SKM-1 (cell line): ENCODE measurements around the gene RORB.
"Not testable (repeated sequence)": the region's sequence is repeated elsewhere in the genome, so short reads cannot be mapped to it uniquely, and the experiment has no call there.

Source experiments
- DNase-seq: peaks from one replicate; lab custom pipeline; 2025; ENCODE audit not compliant: unreplicated experiment; lab: John Stamatoyannopoulos, UW

Gene RORB

DNA sequence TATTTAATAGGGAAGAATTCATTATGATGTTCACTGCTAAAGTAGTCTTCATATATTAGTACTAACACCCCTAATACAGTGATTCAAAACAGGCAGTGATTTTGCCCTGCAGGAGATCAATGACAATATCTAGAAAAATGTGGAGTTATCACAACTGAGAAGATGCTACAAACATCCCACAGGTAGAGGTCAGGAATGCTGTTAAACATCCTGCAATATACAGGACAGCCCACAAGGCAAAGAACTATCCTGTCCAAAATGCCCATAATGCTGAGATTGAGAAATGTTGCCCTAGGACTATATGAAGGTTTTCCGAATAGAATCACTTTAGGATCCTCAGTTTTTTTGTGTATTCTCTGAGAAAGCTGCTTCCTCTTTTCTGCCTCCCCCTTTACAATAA lies 15.3 kb downstream of the RORB start:
- no peak for DNase-seq

GRCh38 chr9:74513221-74513620 lies 16.1 kb downstream of the RORB start:
- no peak for DNase-seq

- DNase-seq = no peak
Measured at GRCh38 chr9:74517188-74517587, 20.1 kb downstream of the RORB start.

- DNase-seq = no peak
Measured at GRCh38 chr9:74519419-74519818, 22.3 kb downstream of the RORB start.

GRCh38 chr9:74521009-74521408 lies 23.9 kb downstream of the RORB start:
- DNase-seq = no peak

DNA sequence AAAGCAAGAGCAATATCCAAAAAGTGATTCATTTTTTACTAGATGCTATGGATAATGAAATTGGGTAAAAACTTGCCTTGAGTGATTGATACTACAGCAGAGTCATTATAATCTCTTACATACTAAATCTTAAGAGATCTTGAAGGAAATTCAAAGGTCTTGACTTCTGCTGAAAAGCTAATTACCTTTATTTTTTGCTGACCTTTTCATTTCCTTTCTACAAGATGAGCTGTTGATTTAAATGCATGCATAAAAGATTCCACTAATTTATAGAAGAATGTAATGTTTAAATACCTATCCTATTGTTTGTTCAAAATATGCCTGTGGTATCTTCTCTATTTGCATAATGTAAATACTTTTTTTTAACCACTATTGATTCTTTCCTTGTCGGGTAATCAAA lies 27.2 kb downstream of the RORB start:
- DNase-seq = no peak

DNA sequence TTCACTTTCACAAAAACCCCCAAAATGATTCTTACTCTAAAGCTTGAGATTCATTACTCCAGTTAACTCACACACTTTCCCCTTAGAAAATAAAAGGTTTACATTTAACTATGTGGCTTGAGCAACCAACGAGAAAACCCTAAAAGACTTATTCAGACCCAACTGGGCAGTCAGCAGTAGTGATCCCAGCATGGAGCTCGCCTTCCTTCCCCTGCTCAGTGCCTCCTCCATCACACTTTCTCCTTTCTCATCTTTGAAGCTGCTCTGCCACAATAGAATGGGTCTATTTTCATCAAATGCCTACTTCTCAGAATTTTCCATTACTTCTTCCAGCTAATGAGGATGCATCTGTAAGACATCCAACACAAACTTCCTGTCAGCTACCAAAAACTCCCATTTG lies 29.1 kb downstream of the RORB start:
- DNase-seq = no peak

GRCh38 chr9:74527718-74528117 lies 30.6 kb downstream of the RORB start:
- no peak for DNase-seq

DNA sequence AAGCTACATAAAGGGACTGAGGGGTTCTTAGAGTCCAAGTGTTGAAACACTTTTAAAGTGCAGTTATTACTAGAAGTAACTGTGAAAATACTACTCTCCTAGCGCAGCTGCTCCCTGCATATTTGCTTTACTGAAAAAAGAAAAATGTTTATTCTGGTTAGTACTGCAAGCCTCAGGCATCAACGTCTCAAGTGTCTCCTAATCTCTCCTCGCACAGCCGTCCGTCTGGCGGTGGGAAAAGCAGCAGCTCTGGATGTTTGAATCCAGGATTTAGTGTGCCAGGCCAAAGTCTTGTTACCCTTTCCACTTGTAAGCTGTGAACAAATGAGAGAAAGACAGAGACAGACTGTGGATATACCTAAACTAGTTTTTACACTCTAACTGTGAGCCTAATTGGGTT lies 31.1 kb downstream of the RORB start:
- no peak for DNase-seq

GRCh38 chr9:74530458-74530857 lies 33.3 kb downstream of the RORB start:
- DNase-seq = not testable (repeated sequence)

DNA sequence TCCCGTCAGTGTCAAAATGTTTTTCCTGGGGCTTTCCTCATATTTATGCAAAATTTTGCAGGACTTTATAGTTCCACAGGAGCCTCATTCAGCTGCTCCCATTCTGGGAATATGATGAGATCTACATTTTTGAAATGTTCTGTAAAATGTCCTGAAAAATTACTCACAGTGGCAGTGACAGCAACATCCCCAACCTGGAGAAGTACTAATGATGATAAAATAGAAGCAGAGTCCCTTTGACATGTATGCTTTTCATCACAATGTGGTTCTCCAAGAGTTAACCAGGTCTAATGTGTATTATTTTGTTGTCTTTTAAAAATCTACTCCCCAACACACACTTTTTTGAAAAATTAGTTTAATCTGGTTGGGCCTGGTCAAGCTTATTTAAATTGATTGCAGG lies 36.1 kb downstream of the RORB start:
- no peak for DNase-seq

DNA sequence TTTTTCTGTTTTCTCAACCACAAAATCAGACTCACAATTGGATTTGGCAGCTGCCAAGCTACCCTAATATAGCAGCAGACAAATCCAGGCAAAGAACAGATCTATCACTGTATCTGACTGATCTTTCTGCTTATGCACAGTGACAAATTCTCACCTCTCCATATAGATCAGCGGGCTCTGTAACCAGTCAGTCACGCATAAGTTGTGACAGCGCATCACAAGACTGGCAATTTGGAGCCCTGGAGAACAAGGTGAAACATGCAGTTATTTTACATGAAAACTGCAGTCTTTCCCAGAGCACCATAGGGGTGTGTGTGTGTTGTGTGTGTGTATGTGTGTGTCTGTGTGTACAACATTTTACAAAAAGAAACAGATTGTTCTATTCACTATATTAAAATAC lies 37.7 kb downstream of the RORB start:
- no peak for DNase-seq

GRCh38 chr9:74543145-74543544 lies 46.0 kb downstream of the RORB start:
- no peak for DNase-seq

DNA sequence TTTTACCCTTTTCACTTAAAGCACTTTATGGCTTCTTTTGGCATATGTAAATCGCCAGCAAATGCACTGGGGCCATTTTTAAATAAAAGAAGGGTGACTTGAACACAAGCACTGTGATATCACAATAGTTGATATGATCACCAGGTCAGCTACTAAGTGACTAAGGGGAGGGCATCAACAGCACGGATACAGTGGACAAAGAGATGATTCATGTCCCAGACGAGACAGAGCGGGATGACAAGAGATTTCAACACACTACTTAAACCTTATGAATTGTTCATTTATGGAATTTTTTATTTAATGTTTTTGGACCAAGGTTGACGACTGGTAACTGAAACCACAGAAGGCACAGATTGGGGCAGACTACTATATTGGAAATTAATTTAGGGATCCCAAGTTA lies 54.1 kb downstream of the RORB start:
- no peak for DNase-seq

DNA sequence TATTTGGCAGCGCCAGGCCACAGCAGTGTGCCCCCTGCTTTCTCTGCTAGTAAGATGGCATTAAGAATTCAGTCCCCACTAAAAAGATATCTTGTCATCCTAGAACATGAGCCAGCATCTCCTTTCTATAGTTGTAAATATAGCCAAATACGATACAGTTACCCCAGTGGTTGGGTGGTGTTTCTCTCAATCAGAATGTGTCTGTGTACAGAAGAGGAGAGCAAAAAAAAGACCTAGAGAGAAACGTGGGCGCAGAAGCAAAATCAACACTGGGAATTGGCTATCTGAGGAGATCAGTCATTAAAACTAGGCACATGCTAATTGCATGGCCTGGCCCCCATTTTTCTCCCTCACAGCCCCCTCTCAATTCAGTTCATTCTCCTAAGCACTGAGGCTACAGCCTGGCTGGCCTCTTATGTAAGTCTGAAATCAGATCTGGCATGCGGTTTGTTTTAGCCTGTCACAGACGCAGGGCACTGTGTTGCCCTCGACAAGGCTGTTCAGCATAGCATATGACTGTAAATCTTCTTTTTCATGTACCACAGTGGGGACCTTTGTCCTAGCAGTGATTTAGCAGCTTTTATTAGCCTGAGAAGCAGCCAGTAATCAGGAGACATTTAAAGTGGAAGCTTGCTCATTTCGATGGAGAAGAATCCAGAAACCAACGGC lies 57.8 kb downstream of the RORB start:
- DNase-seq = no peak

- DNase-seq = no peak
Measured at GRCh38 chr9:74555565-74555964, 58.4 kb downstream of the RORB start.

DNA sequence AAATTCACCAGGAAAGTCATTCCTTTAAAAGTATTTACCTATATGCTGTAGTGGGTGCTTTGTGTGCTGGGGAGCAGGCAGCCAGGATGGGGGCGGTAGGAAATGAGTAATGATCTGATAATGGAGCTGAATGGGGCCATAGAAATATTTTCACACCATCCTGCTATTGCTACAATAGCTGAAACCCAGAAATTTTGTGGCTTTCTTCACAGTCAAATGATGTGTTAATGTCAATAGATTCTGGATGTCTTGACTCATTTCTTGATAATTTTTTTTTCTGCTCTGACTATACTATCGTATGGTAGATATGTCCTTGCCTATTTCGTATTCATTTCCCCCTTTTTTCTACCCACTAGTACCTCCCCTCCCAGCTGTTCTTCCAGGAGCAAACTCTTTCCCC lies 59.5 kb downstream of the RORB start:
- DNase-seq = no peak

- DNase-seq = peak; percentile 18
Measured at GRCh38 chr9:74557571-74557970, 60.4 kb downstream of the RORB start.

GRCh38 chr9:74562611-74563010 lies 65.5 kb downstream of the RORB start:
- DNase-seq = no peak

DNA sequence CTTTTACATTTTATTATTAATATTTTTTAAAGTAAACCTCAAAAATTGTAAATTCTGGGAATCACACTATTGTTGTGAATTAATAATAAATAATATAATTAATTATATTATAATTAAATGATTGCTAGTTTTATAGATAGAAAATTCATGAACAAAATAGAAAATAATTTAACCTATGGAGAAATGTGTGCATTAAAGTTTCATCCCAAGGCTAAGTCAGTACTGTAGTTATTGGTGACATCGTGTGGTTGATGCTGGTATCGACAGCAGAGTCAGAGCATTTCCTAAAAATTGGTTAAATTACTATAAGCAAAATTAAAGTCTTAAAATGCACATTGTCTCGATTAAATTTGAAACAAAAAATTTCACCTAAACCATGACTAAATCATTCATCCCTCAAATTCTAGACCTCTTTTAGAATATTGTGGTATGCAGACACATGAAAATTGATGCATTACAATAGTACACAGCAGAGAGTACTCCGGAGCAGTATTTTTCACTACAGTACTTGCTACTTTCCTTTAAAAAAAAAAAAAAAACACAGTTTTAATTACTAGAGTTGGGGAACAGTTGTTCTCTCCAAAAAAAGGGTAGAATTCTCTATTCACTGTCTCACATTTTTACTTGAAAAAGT lies 73.9 kb downstream of the RORB start:
- peak; percentile 2 for DNase-seq

GRCh38 chr9:74573640-74574191 lies 76.6 kb downstream of the RORB start:
- no peak for DNase-seq

DNA sequence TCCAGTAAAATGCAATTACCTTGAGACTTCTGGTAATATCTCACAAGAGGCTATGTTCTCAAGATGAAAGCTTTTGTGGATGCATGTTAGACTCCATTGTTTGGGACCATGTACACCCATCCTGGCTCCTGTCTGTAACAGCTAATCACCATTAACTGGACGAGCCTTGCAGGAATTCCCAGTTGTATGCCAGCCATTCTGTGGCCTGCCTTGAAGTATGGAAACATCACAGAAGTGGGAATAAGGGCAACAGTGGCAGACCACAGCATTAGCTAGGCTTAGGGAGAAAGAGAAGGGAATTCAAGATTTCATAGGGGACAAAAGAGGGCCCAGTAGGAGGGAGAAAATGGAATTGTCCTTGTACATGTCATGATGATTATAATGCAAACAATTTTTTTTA lies 79.0 kb downstream of the RORB start:
- no peak for DNase-seq

GRCh38 chr9:74577956-74578355 lies 80.8 kb downstream of the RORB start:
- DNase-seq = no peak
